CD4-positive, alpha-beta T cell treated with Interleukin-10 for 1 hour (primary cell): Measurements from ENCODE around the gene SLITRK5.

Source experiments
- DNase-seq: peaks from one replicate; pipeline ENCODE4 v3.0.0-alpha.2; 2020

SLITRK5 gene

GRCh38 chr13:87712012-87712411, 40.8 kb downstream of the SLITRK5 start:
- no peak for DNase-seq
